GM12878 (cell line): Measurements from ENCODE around the gene OFD1. TPM values are rescaled to one million over a fixed set of nuclear protein-coding genes. Genes with fewer than 3 reads are reported as not detected.

ENCODE experiments used
- ATAC-seq: fragments of 200-7000 bp; cut with Tn5 transposase; 3 replicates; pipeline ENCODE4 v1.9.1; 2020; ENCODE audit warnings: mild to moderate bottlenecking, moderate library complexity
- BruUV-seq: library from RNA; stranded (reverse); fragments of 400-500 nt; replicated peaks from 2 replicates; lab custom pipeline; 2021; lab: Mats Ljungman, UMichigan
- CTCF ChIA-PET: fragments of 300-600 bp; sonication (Branson Sonifier 250); formaldehyde crosslinking; extraction: SDS; loops from one replicate; lab custom pipeline; 2021; ENCODE audit warnings: inconsistent platforms; lab: Yijun Ruan, JAX
- POLR2A ChIA-PET: fragments of 350-600 bp; formaldehyde crosslinking; extraction: SDS; loops from one replicate; lab custom pipeline; 2021; ENCODE audit warnings: inconsistent platforms; lab: Charles Lee
- RAD21 ChIA-PET: fragments of 300-600 bp; sonication (Branson Sonifier 250); formaldehyde crosslinking; loops from one replicate; lab custom pipeline; 2023; ENCODE audit warnings: antibody characterized with exemption; ENCODE audit not compliant: unreplicated experiment; lab: Charles Lee
- SMC1A ChIA-PET: fragments of 300-600 bp; sonication (Branson Sonifier 250); formaldehyde crosslinking; loops from one replicate; lab custom pipeline; 2023; ENCODE audit not compliant: unreplicated experiment, uncharacterized antibody; lab: Charles Lee
- DNase-seq: peaks from one replicate; pipeline ENCODE4 v3.0.0-alpha.2; 2011; ENCODE audit warnings: low read depth, low spot score
- FAIRE-seq: peaks from 3 replicates; lab custom pipeline; 2011; peaks lifted over from hg19 to GRCh38; lab: Jason Lieb, UNC
- H2AFZ ChIP-seq: 2 replicates; pipeline ENCODE4 v1.6.0; 2011; ENCODE audit warnings: low read depth, low read length, control low read depth; ENCODE audit not compliant: control insufficient read depth
- H3K27ac ChIP-seq: 2 replicates; pipeline ENCODE4 v1.5.1; 2011; ENCODE audit warnings: control low read depth; ENCODE audit not compliant: control insufficient read depth, insufficient read depth
- H3K27me3 ChIP-seq, 2 experiments: replicated peaks in 1 of 2; 2 replicates each; pipeline versions ENCODE4 v1.6.0 to v1.6.1; 2011; ENCODE audit warnings: low read length in 1 of 2; ENCODE audit not compliant: control insufficient read depth in 2 of 2, insufficient read depth in 2 of 2
- H3K36me3 ChIP-seq, 2 experiments: 2 replicates each; pipeline ENCODE4 v1.5.1; 2011; ENCODE audit warnings: low read length in 1 of 2; ENCODE audit not compliant: control insufficient read depth in 2 of 2, insufficient read depth in 2 of 2
- H3K4me1 ChIP-seq: 2 replicates; pipeline ENCODE4 v1.6.1; 2011; ENCODE audit warnings: mild to moderate bottlenecking, low read length, moderate library complexity, mixed read lengths; ENCODE audit not compliant: control insufficient read depth, insufficient read depth
- H3K4me2 ChIP-seq: 2 replicates; pipeline ENCODE4 v1.6.0; 2011; ENCODE audit warnings: control low read depth; ENCODE audit not compliant: control insufficient read depth, insufficient read depth
- H3K4me3 ChIP-seq: fragments of 200-600 bp; sonication (generic); 2 replicates; pipeline ENCODE4 v1.5.1; 2016
- H3K79me2 ChIP-seq: 2 replicates; pipeline ENCODE4 v1.6.0; 2011; ENCODE audit warnings: low read length; ENCODE audit not compliant: control insufficient read depth, insufficient read depth
- H3K9ac ChIP-seq: 2 replicates; pipeline ENCODE4 v1.8.0; 2011; ENCODE audit warnings: low read length, control low read depth, mixed read lengths; ENCODE audit not compliant: control insufficient read depth, insufficient read depth
- H3K9me3 ChIP-seq: replicated peaks from 3 replicates; pipeline ENCODE4 v1.5.1; 2011; ENCODE audit warnings: mild to moderate bottlenecking, low read length; ENCODE audit not compliant: control insufficient read depth, insufficient read depth
- H4K20me1 ChIP-seq: 2 replicates; pipeline ENCODE4 v1.6.0; 2011; ENCODE audit not compliant: control insufficient read depth, insufficient read depth
- NRF1 ChIP-seq: conservative IDR thresholded peaks from 2 replicates; pipeline ENCODE4 v1.6.1; 2011; ENCODE audit warnings: mild to moderate bottlenecking, low read depth, low read length, improper control_type of control experiment
- SMARCA5 ChIP-seq: fragments of 450-650 bp; IDR thresholded peaks from 2 replicates; pipeline ENCODE4 v1.6.1; 2017; ENCODE audit warnings: mild to moderate bottlenecking
- SP1 ChIP-seq: IDR thresholded peaks from one replicate; pipeline ENCODE4 v1.6.1; 2011; ENCODE audit warnings: low read depth, low read length
- ZBTB4 ChIP-seq: fragments of 450-650 bp; formaldehyde crosslinking; IDR thresholded peaks from 2 replicates; pipeline ENCODE4 v1.4.0; 2022; ENCODE audit warnings: mild to moderate bottlenecking, moderate library complexity
- WGBS: methylation state at CpG from one replicate; pipeline ENCODE4 v1.1.6; 2016; ENCODE audit warnings: low lambda C conversion rate; ENCODE audit not compliant: insufficient replicate concordance, insufficient coverage; ENCODE audit errors: missing lambda C conversion rate; 5-methylcytosine and 5-hydroxymethylcytosine counted together
- in situ Hi-C: fragments of 300-500 bp; cut with MboI; formaldehyde crosslinking; loops from 9 replicates; pipeline ENCODE4 v1.14.3; 2018; ENCODE audit warnings: mixed read lengths
- intact Hi-C: fragments of 100-400 bp; cut with micrococcal nuclease; formaldehyde crosslinking; loops from one replicate; pipeline ENCODE4 v1.14.2; 2022; ENCODE audit not compliant: unreplicated experiment
- polyA plus RNA-seq, 11 experiments: library from polyadenylated mRNA; depleted of rRNA in 4 of 11; unstranded in 6 of 11; stranded (reverse) in 5 of 11; fragments of >200 nt; fragmentation: Nextera tagmentation in 4 of 11; fragmentation: Illumina TruSeq in 1 of 11; extraction: Ambion mirVana in 4 of 11; extraction: Trizol in 1 of 11; gene quantifications; 1 replicate in 1 of 11; 2 replicates in 10 of 11; pipeline versions ENCODE4 v1.2.1 to v1.2.3, GENCODE V29; 2011 to 2016; ENCODE audit warnings: inconsistent platforms in 2 of 11, missing spikeins in 2 of 11, low read depth in 1 of 11
- total RNA-seq, 4 experiments: library from RNA; depleted of rRNA in 3 of 4; stranded (reverse); fragments of >200 nt in 3 of 4; fragmentation: Illumina TruSeq in 1 of 4; extraction: Trizol in 1 of 4; gene quantifications; 2 replicates each; pipeline versions ENCODE4 v1.2.1 to v1.2.3, GENCODE V29; 2013 to 2021

The OFD1 gene
- total and polyA plus RNA-seq, 10 of the 15 experiments (the other 5 are each of a cell fraction or from before 2014, with no cell fraction given) = 22.4 to 77.2 (median 34.1) TPM

GRCh38 chrX:13794417-13794816, 59.9 kb downstream of the OFD1 start:
- POLR2A ChIA-PET = interaction anchor here (1.2 kb wide), 1 partner anchor 15 kb away, joined by 4 read pairs; no protein-coding TSS in a partner anchor
- intact Hi-C loops = no loop called here
- RAD21 ChIA-PET = no interaction called here
- H3K4me1 ChIP-seq = no peaks in the 10 kb centered on the region; the same call in 1 of the 2 replicates
- SMC1A ChIA-PET = interaction anchor here (0.6 to 1.5 kb wide), 3 partner anchors 10 to 19 kb away, joined by 3 to 5 read pairs (median 3); no protein-coding TSS in a partner anchor
- CTCF ChIA-PET = interaction anchor here (1.6 kb wide), 1 partner anchor 17 kb away, joined by 5 read pairs; no protein-coding TSS in a partner anchor
- ATAC-seq = no peak
- H3K9me3 ChIP-seq = no peaks in the 10 kb centered on the region; the same call in 2 of the 3 replicates
- no peak overlapping the region for H3K9ac ChIP-seq
- no TSS peak for BruUV-seq
- H3K4me2 ChIP-seq = no peak overlapping the region
- H3K79me2 ChIP-seq = no peaks in the 10 kb centered on the region
- in situ Hi-C loops = no loop called here
- no peak overlapping the region for H3K4me3 ChIP-seq
- no peak for DNase-seq
- H2AFZ ChIP-seq = no peak overlapping the region
- no peak for TF ChIP-seq NRF1
- no peak for FAIRE-seq
- whole genome bisulfite sequencing = 76% methylated on average over 10 of the region's 10 CpGs
- H4K20me1 ChIP-seq = no peaks in the 10 kb centered on the region
- peaks cover 0 to 3% of the 10 kb centered on the region in 2 experiments; a peak in 1 of 4 replicates for H3K27me3 ChIP-seq
- no peaks in the 10 kb centered on the region for H3K36me3 ChIP-seq
- no peak overlapping the region for H3K27ac ChIP-seq

GRCh38 chrX:13797512-13797911, 63.0 kb downstream of the OFD1 start:
- Histone ChIP-seq H4K20me1 (no peaks in the 10 kb centered on the region), H3K27ac (no peak overlapping the region), H3K36me3 (no peaks in the 10 kb centered on the region), H3K4me1 (no peaks in the 10 kb centered on the region; the same call in 1 of the 2 replicates), H3K4me2 (no peak overlapping the region), H3K79me2 (no peaks in the 10 kb centered on the region), H3K9ac (no peak overlapping the region), H3K9me3 (no peaks in the 10 kb centered on the region; the same call in 2 of the 3 replicates), H3K4me3 (no peak overlapping the region), H3K27me3 (no peaks in the 10 kb centered on the region), H2AFZ (no peak overlapping the region)
- no peak for FAIRE-seq
- DNase-seq = no peak
- no TSS peak for BruUV-seq
- ChIA-PET SMC1A (no interaction called here), CTCF (interaction anchor here (0.7 to 1.1 kb wide), 2 partner anchors 10 to 532 kb away, joined by 3 read pairs; no protein-coding TSS in a partner anchor), RAD21 (no interaction called here), POLR2A (no interaction called here)
- no peak for ATAC-seq
- TF ChIP-seq ZBTB4 (CRISPR knock-in tag) (no peak), SMARCA5 (no peak), SP1 (no peak)
- intact Hi-C loops (no loop called here), in situ Hi-C loops (no loop called here)
- WGBS = 87% methylated on average over 4 of the region's 4 CpGs
